ENCODE data around the gene CAMK1D. TPM values are rescaled to one million over a fixed set of nuclear protein-coding genes. Genes with fewer than 3 reads are reported as not detected.
"Not testable (repeated sequence)": the region's sequence is repeated elsewhere in the genome, so short reads cannot be mapped to it uniquely, and the experiment has no call there.

CAMK1D gene
- total RNA-seq, 1 donor from 2014 or later, result 0.64 TPM

- DNase-seq (ENCODE audit: low read depth in 2 of 2), result no peak
These were observed 341.3 kb downstream of the CAMK1D start for GRCh38 chr10:12690525-12691126.

GRCh38 chr10:12691596-12691995 lies 342.2 kb downstream of the CAMK1D start:
- no peak for DNase-seq (ENCODE audit: low read depth in 2 of 2)

GRCh38 chr10:12697764-12698163 lies 348.4 kb downstream of the CAMK1D start:
- DNase-seq (ENCODE audit: low read depth in 2 of 2), result peak; percentile 40 to 55

- peak in 1 of 2 donors; percentile 77 for DNase-seq (ENCODE audit: low read depth in 2 of 2)
These were observed 349.9 kb downstream of the CAMK1D start for GRCh38 chr10:12699258-12699700.

- DNase-seq (ENCODE audit: low read depth in 2 of 2), result no peak
These were observed 350.6 kb downstream of the CAMK1D start for GRCh38 chr10:12699781-12700556.

GRCh38 chr10:12700557-12700874 lies 351.2 kb downstream of the CAMK1D start:
- no peak for DNase-seq (ENCODE audit: low read depth in 2 of 2)

GRCh38 chr10:12701696-12702095 lies 352.3 kb downstream of the CAMK1D start:
- peak; percentile 59 to 80 for DNase-seq (ENCODE audit: low read depth in 2 of 2)

GRCh38 chr10:12702215-12702770 lies 352.9 kb downstream of the CAMK1D start:
- no peak for DNase-seq (ENCODE audit: low read depth in 2 of 2)

GRCh38 chr10:12703126-12703525 lies 353.8 kb downstream of the CAMK1D start:
- no peak for DNase-seq (ENCODE audit: low read depth in 2 of 2)

GRCh38 chr10:12703813-12704212 lies 354.5 kb downstream of the CAMK1D start:
- peak in 1 of 2 donors; percentile 82 for DNase-seq (ENCODE audit: low read depth in 2 of 2)

GRCh38 chr10:12704488-12704887 lies 355.1 kb downstream of the CAMK1D start:
- DNase-seq (ENCODE audit: low read depth in 2 of 2), result peak in 1 of 2 donors; percentile 28

- no peak for DNase-seq (ENCODE audit: low read depth in 2 of 2)
These were observed 356.6 kb downstream of the CAMK1D start for GRCh38 chr10:12705943-12706342.

GRCh38 chr10:12707461-12708185 lies 358.3 kb downstream of the CAMK1D start:
- DNase-seq (ENCODE audit: low read depth in 2 of 2), result peak; percentile 83 to 98

- no peak for DNase-seq (ENCODE audit: low read depth in 2 of 2)
These were observed 359.7 kb downstream of the CAMK1D start for GRCh38 chr10:12709000-12709401.

GRCh38 chr10:12709521-12709963 lies 360.2 kb downstream of the CAMK1D start:
- peak in 1 of 2 donors; percentile 57 for DNase-seq (ENCODE audit: low read depth in 2 of 2)

GRCh38 chr10:12710157-12710556 lies 360.8 kb downstream of the CAMK1D start:
- no peak for DNase-seq (ENCODE audit: low read depth in 2 of 2)

- peak; percentile 45 to 78 for DNase-seq (ENCODE audit: low read depth in 2 of 2)
These were observed 361.4 kb downstream of the CAMK1D start for GRCh38 chr10:12710594-12711349.

- DNase-seq (ENCODE audit: low read depth in 2 of 2), result no peak
These were observed 362.0 kb downstream of the CAMK1D start for GRCh38 chr10:12711350-12711708.

- DNase-seq (ENCODE audit: low read depth in 2 of 2), result peak in 1 of 2 donors; percentile 41
These were observed 363.1 kb downstream of the CAMK1D start for GRCh38 chr10:12712293-12712983.

- DNase-seq (ENCODE audit: low read depth in 2 of 2), result not testable (repeated sequence)
These were observed 363.6 kb downstream of the CAMK1D start for GRCh38 chr10:12712984-12713316.

- no peak for DNase-seq (ENCODE audit: low read depth in 2 of 2)
These were observed 366.7 kb downstream of the CAMK1D start for GRCh38 chr10:12716042-12716441.
